Activated naive CD4-positive, alpha-beta T cell treated with anti-CD3 and anti-CD28 coated beads, Interleukin-2, amount 10 ng/mL, durations not matched to agents 7 days and 5 days (primary cell): Measurements from ENCODE around the gene HOXC12.

Experiments
- CTCF ChIA-PET: fragments of 350-600 bp; sonication (Branson Sonifier 250); formaldehyde crosslinking; loops from one replicate; lab custom pipeline; 2021; ENCODE audit warnings: antibody characterized with exemption; lab: Charles Lee
- DNase-seq: peaks from one replicate; pipeline ENCODE4 v3.0.0-alpha.2; 2020
- H3K27ac Mint-ChIP-seq: one replicate; pipeline ENCODE4 v1.8.0; 2021; ENCODE audit warnings: mild to moderate bottlenecking, moderate library complexity, mixed read lengths
- H3K27me3 Mint-ChIP-seq: one replicate; pipeline ENCODE4 v1.8.0; 2021; ENCODE audit warnings: mild to moderate bottlenecking, mixed read lengths
- H3K36me3 Mint-ChIP-seq: one replicate; pipeline ENCODE4 v1.8.0; 2021; ENCODE audit warnings: mixed read lengths
- H3K4me1 Mint-ChIP-seq: one replicate; pipeline ENCODE4 v1.8.0; 2021; ENCODE audit warnings: mixed read lengths
- H3K4me3 Mint-ChIP-seq: one replicate; pipeline ENCODE4 v1.8.0; 2021; ENCODE audit warnings: mild to moderate bottlenecking, moderate library complexity, mixed read lengths
- H3K9me3 Mint-ChIP-seq: one replicate; pipeline ENCODE4 v1.8.0; 2021; ENCODE audit warnings: mixed read lengths

The HOXC12 gene

DNA sequence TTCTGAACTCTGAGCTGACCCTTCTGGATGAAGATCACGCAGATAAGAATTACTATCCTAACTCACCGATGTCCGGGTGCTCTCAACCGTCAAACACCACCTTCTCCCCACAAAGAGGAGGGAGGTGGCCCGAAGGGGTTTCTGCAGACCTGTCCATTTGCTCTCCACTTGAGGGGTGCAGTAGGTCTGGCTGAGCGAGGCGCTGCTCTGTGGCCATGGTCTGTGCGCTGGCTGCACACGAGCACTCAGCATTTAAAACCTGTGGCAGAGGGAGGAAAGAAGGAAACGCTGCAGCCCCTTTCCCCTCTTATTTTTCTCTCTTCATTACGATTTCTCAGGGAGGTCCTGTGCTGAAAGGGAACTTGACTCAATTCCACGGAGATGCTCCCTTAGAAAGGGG lies 17.6 kb upstream of the HOXC12 start:
- Mint-ChIP-seq H3K36me3 (peaks cover 1% of the 10 kb centered on the region), H3K4me3 (no peak overlapping the region), H3K27me3 (peaks cover 100% of the 10 kb centered on the region), H3K4me1 (no peaks in the 10 kb centered on the region), H3K27ac (no peak overlapping the region), H3K9me3 (no peaks in the 10 kb centered on the region)
- CTCF ChIA-PET: no interaction called here
- DNase-seq: no peak

DNA sequence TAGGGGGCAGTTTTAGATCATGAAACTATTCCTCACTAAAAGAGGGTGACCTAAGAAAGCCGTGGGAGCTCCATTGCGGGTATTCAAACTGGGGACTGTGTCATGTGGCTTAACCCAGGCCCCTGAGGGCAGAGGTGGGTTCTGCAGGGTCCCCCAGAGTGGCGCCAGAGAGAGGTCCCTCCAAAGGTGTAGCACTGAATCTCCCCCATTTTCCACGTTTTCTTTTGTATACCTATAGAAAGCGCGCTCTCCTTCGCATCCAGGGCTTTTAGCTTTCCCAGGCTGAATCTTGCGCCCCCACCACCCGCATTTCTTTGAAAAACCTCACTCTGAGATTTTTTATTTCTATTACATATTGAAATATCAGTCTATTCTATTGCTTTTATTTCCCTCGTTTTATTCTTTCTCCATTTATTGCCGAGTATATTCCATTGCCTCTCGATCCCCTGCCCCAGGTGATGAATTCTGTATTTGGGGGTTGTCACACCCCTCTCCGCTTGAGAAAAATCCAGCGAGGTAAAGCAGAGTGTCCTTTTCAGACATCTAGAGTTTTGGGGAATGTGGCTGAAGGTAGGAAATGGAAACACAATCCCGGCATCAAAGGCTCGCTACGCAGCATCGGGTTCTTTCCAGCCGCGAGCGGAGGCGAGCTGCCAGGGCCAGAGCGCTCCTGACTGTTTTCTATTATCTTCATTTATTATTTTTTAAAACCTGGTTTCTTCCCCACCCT lies 16.9 kb upstream of the HOXC12 start:
- peaks cover 1% of the 10 kb centered on the region for H3K36me3 Mint-ChIP-seq
- CTCF ChIA-PET: interaction anchor here (1.5 kb wide), 1 partner anchor 17 kb away, joined by 3 read pairs; the partner anchor contains the start of gene HOXC12
- H3K4me3 Mint-ChIP-seq: no peak overlapping the region
- H3K27me3 Mint-ChIP-seq: peaks cover 100% of the 10 kb centered on the region
- no peak for DNase-seq
- H3K4me1 Mint-ChIP-seq: no peaks in the 10 kb centered on the region
- H3K9me3 Mint-ChIP-seq: no peaks in the 10 kb centered on the region
- peak overlapping the region; percentile 50 for H3K27ac Mint-ChIP-seq

DNA sequence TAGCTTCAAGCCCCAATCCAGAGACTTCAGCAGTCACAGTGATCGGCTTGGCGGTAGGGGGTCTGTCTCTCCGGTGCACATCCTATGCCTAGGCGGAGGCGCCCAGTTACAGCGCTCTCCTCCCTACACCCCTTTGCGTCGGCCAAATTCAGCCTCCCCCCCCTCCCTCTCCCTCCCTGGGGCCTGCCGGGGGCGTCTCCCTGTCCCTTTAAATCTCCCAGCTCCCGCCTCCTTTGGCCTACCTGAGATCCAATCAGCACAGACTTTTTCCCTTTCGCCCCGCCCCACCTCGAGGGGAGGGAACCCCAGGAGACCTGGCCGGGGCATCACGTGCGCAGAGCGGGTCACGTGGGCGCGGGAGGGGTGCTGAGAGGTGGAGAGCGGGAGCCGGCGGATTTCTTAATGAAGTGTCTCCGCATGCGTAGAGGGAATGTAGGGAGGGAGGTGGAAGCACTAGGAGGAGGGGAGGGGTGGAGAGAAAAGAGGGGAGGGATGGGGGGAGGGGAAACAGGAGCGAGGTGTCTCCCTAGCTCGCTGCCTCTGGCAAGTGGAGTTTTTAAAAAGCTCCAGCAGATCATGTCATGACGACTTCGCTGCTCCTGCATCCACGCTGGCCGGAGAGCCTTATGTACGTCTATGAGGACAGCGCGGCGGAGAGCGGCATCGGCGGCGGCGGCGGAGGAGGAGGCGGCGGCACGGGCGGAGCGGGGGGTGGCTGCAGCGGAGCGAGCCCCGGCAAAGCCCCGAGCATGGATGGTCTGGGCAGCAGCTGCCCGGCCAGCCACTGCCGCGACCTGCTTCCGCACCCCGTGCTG lies 16.2 kb upstream of the HOXC12 start, which contains the start of gene HOXC13:
TSS of gene HOXC13 (plus strand) at position 506 of the 815 bp plus-strand sequence. CDS start at position 582, 76 bp downstream.
- H3K9me3 Mint-ChIP-seq: no peaks in the 10 kb centered on the region
- H3K4me1 Mint-ChIP-seq: no peaks in the 10 kb centered on the region
- peaks cover 100% of the 10 kb centered on the region for H3K27me3 Mint-ChIP-seq
- H3K27ac Mint-ChIP-seq: peak within 1 kb of the TSS; percentile 50
- H3K4me3 Mint-ChIP-seq: peak within 1 kb of the TSS; percentile 6
- CTCF ChIA-PET: interaction anchor here (1.5 kb wide), 1 partner anchor 16 kb away, joined by 3 read pairs; the partner anchor contains the start of gene HOXC12
- DNase-seq: no peak
- H3K36me3 Mint-ChIP-seq: peaks cover 1% of the 10 kb centered on the region

DNA sequence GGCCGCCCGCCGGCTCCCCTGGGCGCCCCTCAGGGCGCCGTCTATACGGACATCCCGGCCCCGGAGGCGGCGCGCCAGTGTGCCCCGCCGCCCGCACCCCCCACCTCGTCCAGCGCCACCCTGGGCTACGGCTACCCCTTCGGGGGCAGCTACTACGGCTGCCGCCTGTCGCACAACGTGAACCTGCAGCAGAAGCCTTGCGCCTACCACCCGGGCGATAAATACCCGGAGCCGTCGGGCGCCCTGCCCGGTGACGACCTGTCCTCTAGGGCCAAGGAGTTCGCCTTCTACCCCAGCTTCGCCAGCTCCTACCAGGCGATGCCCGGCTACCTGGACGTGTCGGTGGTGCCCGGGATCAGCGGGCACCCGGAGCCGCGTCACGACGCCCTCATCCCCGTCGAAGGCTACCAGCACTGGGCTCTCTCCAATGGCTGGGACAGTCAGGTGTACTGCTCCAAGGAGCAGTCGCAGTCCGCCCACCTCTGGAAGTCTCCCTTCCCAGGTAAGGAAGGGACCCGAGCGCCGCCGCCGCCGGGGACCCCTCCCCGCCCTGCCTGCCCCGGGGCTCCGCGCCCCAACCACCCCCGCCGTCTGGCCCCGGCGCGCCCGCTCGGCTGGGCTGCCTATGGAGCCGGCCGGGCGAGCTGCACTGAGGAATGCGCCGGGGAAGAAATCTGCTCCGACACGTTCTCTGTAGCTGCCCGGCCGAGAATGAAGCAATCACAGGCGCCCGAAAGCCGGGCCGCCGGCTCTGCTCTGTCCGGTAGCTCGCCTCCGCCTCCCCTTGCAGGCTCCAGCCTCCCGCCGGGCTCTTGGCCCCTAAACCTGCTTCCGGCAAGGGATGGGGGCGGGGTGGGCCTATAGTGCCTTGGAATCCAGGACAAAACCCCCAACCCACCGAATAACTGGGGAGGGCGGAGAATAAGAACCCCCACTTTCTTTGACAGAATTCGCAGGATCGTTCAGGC lies 15.3 kb upstream of the HOXC12 start:
- Mint-ChIP-seq H3K4me1 (no peaks in the 10 kb centered on the region), H3K27ac (no peak overlapping the region), H3K36me3 (peaks cover 1% of the 10 kb centered on the region), H3K4me3 (no peak overlapping the region), H3K27me3 (peaks cover 100% of the 10 kb centered on the region), H3K9me3 (no peaks in the 10 kb centered on the region)
- DNase-seq: no peak
- CTCF ChIA-PET: no interaction called here

DNA sequence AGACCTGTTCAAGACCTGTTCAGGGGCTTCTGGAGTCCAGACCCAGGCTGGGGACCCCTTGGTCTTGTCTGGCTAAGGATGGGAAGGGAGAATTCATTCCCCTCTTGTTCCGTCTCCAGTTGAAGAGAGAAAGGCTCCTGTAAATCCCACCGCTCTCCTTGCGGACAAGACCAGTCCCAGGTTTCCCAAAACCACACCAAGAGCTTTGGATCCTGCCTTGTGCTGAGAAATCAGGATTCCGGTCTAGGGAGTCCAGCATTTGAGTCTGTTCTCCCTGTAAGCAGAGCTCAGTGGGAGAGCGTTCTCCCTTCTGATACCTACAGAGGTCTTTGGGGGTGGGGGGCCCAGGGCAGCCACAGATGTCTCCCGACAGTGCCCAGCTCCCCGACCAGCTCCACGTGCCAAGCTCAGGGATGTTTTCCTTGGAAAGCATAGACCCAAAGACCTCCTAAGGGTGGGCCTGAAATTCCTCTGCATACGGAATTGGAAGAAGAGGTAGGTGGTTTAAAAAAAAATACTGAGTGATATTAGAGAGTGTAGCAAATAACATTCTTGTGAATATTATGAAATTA lies 14.2 kb upstream of the HOXC12 start:
- no peaks in the 10 kb centered on the region for H3K9me3 Mint-ChIP-seq
- DNase-seq: no peak
- peaks cover 1% of the 10 kb centered on the region for H3K36me3 Mint-ChIP-seq
- H3K4me1 Mint-ChIP-seq: peaks cover 2% of the 10 kb centered on the region
- H3K27ac Mint-ChIP-seq: no peak overlapping the region
- CTCF ChIA-PET: interaction anchor here (0.6 kb wide), 1 partner anchor 10 kb away, joined by 3 read pairs; no protein-coding TSS in a partner anchor
- peaks cover 100% of the 10 kb centered on the region for H3K27me3 Mint-ChIP-seq
- no peak overlapping the region for H3K4me3 Mint-ChIP-seq

DNA sequence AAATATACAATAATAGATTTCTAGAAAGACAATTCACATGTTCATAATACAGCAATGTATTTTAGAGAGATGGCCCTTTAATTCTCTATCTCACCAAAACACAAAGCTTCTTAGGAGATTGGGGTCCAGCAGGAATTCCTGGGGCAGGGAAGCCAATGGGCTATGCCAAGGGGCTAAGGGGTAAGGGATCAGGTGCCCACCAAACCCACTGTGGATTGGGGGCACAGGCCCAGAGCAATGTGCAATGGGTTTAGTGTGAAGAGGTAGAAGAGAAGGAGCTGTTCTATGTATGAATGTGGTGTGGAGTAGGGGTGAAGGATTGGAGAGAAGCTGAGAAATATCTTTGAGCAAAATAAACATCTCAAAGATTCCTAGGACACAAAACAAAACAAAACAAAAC lies 13.5 kb upstream of the HOXC12 start:
- Mint-ChIP-seq H3K9me3 (no peaks in the 10 kb centered on the region), H3K27me3 (peaks cover 100% of the 10 kb centered on the region), H3K27ac (no peak overlapping the region), H3K36me3 (peaks cover 1% of the 10 kb centered on the region), H3K4me1 (peaks cover 2% of the 10 kb centered on the region), H3K4me3 (no peak overlapping the region)
- CTCF ChIA-PET: interaction anchor here (0.6 to 0.7 kb wide), 3 partner anchors 9 to 66 kb away, joined by 3 to 4 read pairs (median 3); no protein-coding TSS in a partner anchor
- DNase-seq: no peak

DNA sequence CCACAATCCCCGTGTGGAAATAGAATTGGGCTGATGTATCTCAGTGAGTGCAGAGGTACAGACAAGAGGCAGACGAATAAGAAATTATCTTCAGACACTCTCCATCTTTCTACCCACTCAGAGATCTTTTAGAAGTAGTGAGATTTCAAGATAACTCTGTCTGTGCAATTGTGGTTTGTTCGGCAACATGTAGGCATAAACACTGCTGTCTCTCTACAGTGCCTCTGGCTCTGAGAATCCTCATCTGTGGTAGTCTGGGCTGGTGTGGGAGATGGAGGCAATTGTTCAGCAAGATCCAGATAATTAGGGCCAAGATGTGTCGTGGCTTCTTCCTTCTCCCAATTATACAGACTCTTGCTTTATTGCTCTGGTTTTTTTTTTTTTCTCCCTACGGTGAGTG lies 13.0 kb upstream of the HOXC12 start:
- Mint-ChIP-seq H3K27me3 (peaks cover 100% of the 10 kb centered on the region), H3K4me3 (no peak overlapping the region), H3K4me1 (peaks cover 2% of the 10 kb centered on the region), H3K36me3 (peaks cover 1% of the 10 kb centered on the region), H3K9me3 (no peaks in the 10 kb centered on the region), H3K27ac (no peak overlapping the region)
- DNase-seq: no peak
- CTCF ChIA-PET: interaction anchor here (0.6 to 0.7 kb wide), 2 partner anchors 10 to 65 kb away, joined by 3 to 4 read pairs; no protein-coding TSS in a partner anchor

DNA sequence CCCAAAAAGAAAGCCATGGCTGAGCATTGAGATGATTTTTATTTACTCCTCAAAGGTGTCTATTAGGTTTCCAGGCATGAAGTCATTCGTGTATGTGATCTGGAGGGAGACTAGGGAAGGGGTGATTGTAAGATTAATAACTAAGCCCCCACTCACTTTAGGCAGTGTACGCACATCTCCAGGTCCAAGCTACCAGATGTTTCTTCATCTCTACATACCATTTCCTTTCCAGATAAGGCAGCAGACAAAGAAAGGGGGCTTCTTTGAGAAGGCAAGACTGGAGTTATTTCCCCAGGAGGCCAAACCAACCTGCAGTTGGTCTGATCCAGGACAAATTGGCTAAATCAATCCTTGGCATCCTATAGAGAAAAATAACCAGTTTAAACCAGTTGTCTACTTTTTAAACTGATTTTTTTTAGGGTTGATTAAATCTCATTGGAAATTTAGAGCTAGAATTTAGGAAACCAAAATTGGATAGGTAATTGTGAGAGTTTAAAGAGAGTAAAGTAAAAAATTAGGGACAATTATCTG lies 12.2 kb upstream of the HOXC12 start:
- Mint-ChIP-seq H3K9me3 (no peaks in the 10 kb centered on the region), H3K27me3 (peaks cover 100% of the 10 kb centered on the region), H3K36me3 (peaks cover 1% of the 10 kb centered on the region), H3K4me3 (no peak overlapping the region), H3K4me1 (peaks cover 2% of the 10 kb centered on the region), H3K27ac (no peak overlapping the region)
- CTCF ChIA-PET: no interaction called here
- DNase-seq: no peak

DNA sequence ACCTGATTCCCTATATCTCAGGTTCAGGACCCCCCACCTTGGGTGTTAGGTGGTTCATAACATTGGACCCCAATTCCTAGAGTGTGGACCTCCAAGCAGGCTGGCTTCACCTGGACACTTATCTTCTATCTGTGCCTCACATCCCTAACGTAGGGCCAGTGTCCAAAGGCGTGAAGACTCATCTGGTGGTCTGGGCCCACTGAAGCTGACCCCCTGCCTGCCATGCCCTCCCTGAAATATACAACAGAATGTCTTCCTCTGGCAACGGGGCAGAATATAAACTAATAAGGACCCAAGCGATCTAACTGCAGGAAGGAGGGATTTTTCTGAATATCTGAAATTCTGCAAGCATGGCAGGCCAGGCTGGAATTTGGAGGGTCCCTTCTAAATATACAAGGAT lies 10.5 kb upstream of the HOXC12 start:
- Mint-ChIP-seq H3K27ac (no peak overlapping the region), H3K36me3 (peaks cover 1% of the 10 kb centered on the region), H3K27me3 (peaks cover 100% of the 10 kb centered on the region), H3K4me3 (no peak overlapping the region), H3K9me3 (no peaks in the 10 kb centered on the region), H3K4me1 (peaks cover 2% of the 10 kb centered on the region)
- DNase-seq: no peak
- CTCF ChIA-PET: no interaction called here

DNA sequence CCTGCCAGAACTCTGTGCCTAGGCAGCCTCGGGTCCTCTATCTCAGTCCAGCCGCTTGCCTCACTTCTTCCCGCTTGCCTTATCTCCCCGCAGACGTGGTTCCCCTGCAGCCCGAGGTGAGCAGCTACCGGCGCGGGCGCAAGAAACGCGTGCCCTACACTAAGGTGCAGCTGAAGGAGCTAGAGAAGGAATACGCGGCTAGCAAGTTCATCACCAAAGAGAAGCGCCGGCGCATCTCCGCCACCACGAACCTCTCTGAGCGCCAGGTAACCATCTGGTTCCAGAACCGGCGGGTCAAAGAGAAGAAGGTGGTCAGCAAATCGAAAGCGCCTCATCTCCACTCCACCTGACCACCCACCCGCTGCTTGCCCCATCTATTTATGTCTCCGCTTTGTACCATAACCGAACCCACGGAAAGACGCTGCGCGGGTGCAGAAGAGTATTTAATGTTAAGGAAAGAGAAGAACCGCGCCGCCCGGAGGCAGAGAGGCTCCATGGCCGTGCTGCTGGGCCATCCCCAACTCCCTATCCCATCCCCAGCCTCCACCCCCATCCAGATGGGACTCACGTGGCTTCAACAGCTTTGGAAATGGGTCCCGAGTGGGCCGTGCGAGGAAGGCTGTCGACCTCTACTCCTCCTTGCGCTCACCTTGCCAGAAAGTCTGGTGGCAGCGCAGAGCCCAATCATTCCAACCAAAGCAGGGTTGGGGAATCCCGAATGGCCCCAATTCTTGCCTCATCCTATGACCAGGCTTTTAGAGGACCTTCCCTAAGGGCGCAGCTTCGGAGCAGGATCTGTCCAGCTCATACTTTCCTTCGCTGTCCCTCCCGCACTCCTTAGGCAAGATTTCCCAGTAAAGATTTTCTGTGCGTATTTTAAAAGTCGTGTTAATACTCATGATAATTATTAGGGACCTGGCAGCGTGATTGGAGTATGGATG lies 9.5 kb upstream of the HOXC12 start:
- Mint-ChIP-seq H3K4me1 (peaks cover 2% of the 10 kb centered on the region), H3K27ac (no peak overlapping the region), H3K9me3 (no peaks in the 10 kb centered on the region), H3K36me3 (no peaks in the 10 kb centered on the region), H3K4me3 (no peak overlapping the region), H3K27me3 (peaks cover 100% of the 10 kb centered on the region)
- CTCF ChIA-PET: no interaction called here
- DNase-seq: no peak

DNA sequence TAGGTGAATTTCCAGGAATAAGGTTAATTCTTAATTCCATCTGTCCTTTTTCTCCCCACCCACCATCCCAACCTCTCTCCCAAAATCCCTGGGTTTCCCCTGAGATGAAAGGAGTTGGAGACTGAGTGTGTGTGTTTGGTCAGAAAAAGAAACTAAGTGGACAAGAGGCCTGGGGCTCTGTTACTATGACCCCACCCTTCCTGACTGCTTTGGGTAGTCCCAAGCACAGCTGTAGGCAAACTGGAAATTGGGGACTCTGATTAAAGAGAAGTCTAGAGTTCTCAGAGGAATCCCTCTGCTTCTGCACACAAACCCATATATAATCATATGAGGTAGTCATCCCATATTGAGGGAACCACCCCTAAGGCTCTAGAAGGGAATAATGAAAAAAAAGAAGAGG lies 7.0 kb upstream of the HOXC12 start:
- no peaks in the 10 kb centered on the region for H3K9me3 Mint-ChIP-seq
- no peaks in the 10 kb centered on the region for H3K36me3 Mint-ChIP-seq
- CTCF ChIA-PET: interaction anchor here (0.6 kb wide), 1 partner anchor 85 kb away, joined by 3 read pairs; no protein-coding TSS in a partner anchor
- peaks cover 100% of the 10 kb centered on the region for H3K27me3 Mint-ChIP-seq
- no peak for DNase-seq
- no peak overlapping the region for H3K27ac Mint-ChIP-seq
- H3K4me3 Mint-ChIP-seq: no peak overlapping the region
- peaks cover 2% of the 10 kb centered on the region for H3K4me1 Mint-ChIP-seq
